HG03571 (cell line): ENCODE results near the gene CARMIL1.
A peak's percentile ranks its signal among the peaks of the same experiment; 100 is the strongest.
"Not testable (repeated sequence)": the region's sequence is repeated elsewhere in the genome, so short reads cannot be mapped to it uniquely, and the experiment has no call there.

ENCODE experiments used
- ATAC-seq: cut with Tn5 transposase; IDR thresholded peaks from one replicate; pipeline ENCODE4 v1.9.1; 2021; ENCODE audit not compliant: unreplicated experiment

Gene CARMIL1

GRCh38 chr6:25277386-25277785 lies 1.8 kb upstream of the CARMIL1 start:
- no peak for ATAC-seq

GRCh38 chr6:25277857-25278256 lies 1.3 kb upstream of the CARMIL1 start:
- ATAC-seq: no peak

GRCh38 chr6:25278261-25278913 lies 787 bp upstream of the CARMIL1 start:
- peak; percentile 23 for ATAC-seq

- ATAC-seq: no peak
Observed at GRCh38 chr6:25279748-25280343, 672 bp downstream of the CARMIL1 start.

GRCh38 chr6:25280344-25281074 lies 1.3 kb downstream of the CARMIL1 start:
- ATAC-seq: no peak

GRCh38 chr6:25286891-25287290 lies 7.7 kb downstream of the CARMIL1 start:
- no peak for ATAC-seq

GRCh38 chr6:25287941-25288340 lies 8.8 kb downstream of the CARMIL1 start:
- ATAC-seq: no peak

GRCh38 chr6:25288518-25288917 lies 9.3 kb downstream of the CARMIL1 start:
- no peak for ATAC-seq

- ATAC-seq: no peak
Observed at GRCh38 chr6:25290306-25291060, 11.3 kb downstream of the CARMIL1 start.

GRCh38 chr6:25292384-25292783 lies 13.2 kb downstream of the CARMIL1 start:
- no peak for ATAC-seq

GRCh38 chr6:25295651-25296050 lies 16.5 kb downstream of the CARMIL1 start:
- ATAC-seq: no peak

GRCh38 chr6:25296217-25296905 lies 17.2 kb downstream of the CARMIL1 start:
- ATAC-seq: no peak

- ATAC-seq: no peak
Observed at GRCh38 chr6:25297039-25297441, 17.9 kb downstream of the CARMIL1 start.

- ATAC-seq: no peak
Observed at GRCh38 chr6:25297823-25298522, 18.8 kb downstream of the CARMIL1 start.

GRCh38 chr6:25298523-25298865 lies 19.3 kb downstream of the CARMIL1 start:
- not testable (repeated sequence) for ATAC-seq

GRCh38 chr6:25301362-25301761 lies 22.2 kb downstream of the CARMIL1 start:
- ATAC-seq: no peak

GRCh38 chr6:25302151-25302550 lies 23.0 kb downstream of the CARMIL1 start:
- ATAC-seq: no peak

GRCh38 chr6:25302677-25303128 lies 23.5 kb downstream of the CARMIL1 start:
- no peak for ATAC-seq

- ATAC-seq: no peak
Observed at GRCh38 chr6:25303254-25303653, 24.1 kb downstream of the CARMIL1 start.

GRCh38 chr6:25306379-25306778 lies 27.2 kb downstream of the CARMIL1 start:
- ATAC-seq: no peak
